ENCODE results near the gene DNMT1. TPM values are rescaled to one million over a fixed set of nuclear protein-coding genes. Genes with fewer than 3 reads are reported as not detected.

The DNMT1 gene
- total RNA-seq, 1 experiment from 2014 or later, result 117 TPM

DNA sequence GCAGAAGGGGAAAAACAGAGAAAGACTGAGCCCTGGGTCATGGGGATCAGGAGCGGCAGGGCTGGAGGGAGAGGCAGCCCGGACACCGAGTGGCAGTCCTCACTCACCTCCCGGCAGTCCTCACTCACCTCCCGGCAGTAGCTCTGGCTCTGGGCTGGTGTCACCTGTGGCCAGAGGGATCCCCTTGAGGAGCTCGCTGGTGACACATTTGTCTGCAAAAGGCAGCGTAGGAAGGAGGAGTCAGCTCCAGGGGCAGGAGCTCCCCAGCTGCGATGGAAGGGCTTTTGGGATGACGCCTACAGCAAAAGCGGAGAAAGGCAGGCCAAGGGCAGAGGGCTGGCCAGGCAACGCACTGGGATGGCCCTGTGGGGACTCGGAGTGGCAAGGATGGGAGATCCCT is 75.8 kb downstream of the DNMT1 start:
- peaks cover 8% of the 10 kb centered on the region; the same call in 1 of the 2 replicates for H3K4me1 ChIP-seq (replicated peaks; ENCODE audit: insufficient read depth)
- H3K4me2 ChIP-seq, result peak overlapping the region; percentile 78
- peaks cover 21% of the 10 kb centered on the region; the same call in 1 of the 2 replicates for H3K36me3 ChIP-seq (ENCODE audit: low read depth)
- intact Hi-C loops (cut with micrococcal nuclease; ENCODE audit: unreplicated experiment), result loop anchor here (5.0 kb wide), 1 partner anchor 133 kb away; the partner anchor contains the start of gene MRPL4
- ChIA-PET POLR2A (ENCODE audit: unreplicated experiment) (no interaction called here), CTCF (interaction anchor here (0.6 kb wide), 1 partner anchor 131 kb away, joined by 3 read pairs; no protein-coding TSS in a partner anchor)
- H3K4me3 ChIP-seq, result peak overlapping the region; percentile 65
- peaks cover 63% of the 10 kb centered on the region for H3F3A ChIP-seq (ENCODE audit: insufficient read depth, low read depth)
- H3K9me3 ChIP-seq (ENCODE audit: insufficient read depth, low read depth), result no peaks in the 10 kb centered on the region
- peak overlapping the region; percentile 74 for H2AFZ ChIP-seq
- no peaks in the 10 kb centered on the region for H3K9me2 ChIP-seq (ENCODE audit: insufficient read depth)
- no peak overlapping the region for H3K27ac ChIP-seq
- no peaks in the 10 kb centered on the region for H3K27me3 ChIP-seq (ENCODE audit: insufficient read depth, low read depth)
- peak in 1 of 2 experiments; percentile 58 for DNase-seq
- no TSS peak for BruUV-seq (replicated peaks)
- no peak for TF ChIP-seq EZH2 (IDR thresholded peaks at IDR 0.05; ENCODE audit: low read depth)
- TF ChIP-seq, protein P1, sequence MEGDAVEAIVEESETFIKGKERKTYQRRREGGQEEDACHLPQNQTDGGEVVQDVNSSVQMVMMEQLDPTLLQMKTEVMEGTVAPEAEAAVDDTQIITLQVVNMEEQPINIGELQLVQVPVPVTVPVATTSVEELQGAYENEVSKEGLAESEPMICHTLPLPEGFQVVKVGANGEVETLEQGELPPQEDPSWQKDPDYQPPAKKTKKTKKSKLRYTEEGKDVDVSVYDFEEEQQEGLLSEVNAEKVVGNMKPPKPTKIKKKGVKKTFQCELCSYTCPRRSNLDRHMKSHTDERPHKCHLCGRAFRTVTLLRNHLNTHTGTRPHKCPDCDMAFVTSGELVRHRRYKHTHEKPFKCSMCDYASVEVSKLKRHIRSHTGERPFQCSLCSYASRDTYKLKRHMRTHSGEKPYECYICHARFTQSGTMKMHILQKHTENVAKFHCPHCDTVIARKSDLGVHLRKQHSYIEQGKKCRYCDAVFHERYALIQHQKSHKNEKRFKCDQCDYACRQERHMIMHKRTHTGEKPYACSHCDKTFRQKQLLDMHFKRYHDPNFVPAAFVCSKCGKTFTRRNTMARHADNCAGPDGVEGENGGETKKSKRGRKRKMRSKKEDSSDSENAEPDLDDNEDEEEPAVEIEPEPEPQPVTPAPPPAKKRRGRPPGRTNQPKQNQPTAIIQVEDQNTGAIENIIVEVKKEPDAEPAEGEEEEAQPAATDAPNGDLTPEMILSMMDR (conservative IDR thresholded peaks at IDR 0.05), result no peak
- peaks cover 48% of the 10 kb centered on the region for H4K20me1 ChIP-seq (ENCODE audit: insufficient read depth)
- peaks cover 26% of the 10 kb centered on the region for H3K79me2 ChIP-seq (ENCODE audit: low read depth)

DNA sequence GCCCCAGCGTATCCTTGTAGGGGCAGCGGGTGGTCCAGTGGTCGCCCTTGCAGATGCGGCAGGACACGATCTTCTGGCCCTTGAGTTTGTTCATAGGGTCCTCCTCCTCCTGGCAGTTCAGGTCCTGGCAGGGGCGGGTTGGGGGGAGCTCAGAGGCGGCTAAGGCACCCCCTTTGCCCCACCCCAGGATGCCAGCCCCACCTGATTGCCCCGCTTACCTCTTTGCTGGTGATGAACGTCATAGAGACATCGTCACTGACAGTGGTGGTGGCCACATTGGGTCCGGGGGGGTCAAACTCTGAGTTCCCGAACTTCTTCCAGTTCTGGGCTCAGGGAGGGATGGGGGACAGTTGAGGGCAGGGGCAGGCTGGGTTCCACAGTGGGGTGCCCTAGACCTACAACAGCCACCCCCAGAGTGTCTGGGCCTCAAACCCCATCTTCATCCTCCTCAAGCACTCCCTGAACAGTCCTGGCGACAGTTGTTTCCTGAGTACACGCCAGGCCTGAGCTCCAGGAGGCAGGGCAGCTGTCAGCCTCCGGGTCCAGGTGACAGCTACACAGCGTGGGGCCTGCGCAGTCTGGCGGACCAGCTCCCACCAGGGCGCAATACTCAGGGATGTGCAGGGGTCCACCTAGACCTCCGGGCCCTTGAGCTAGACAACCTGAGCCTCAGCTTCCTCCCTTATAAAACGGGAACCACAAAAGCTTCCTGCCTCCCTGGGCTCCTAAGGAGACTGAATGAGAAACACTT is 77.7 kb downstream of the DNMT1 start:
- Histone ChIP-seq H3K9me2 (ENCODE audit: insufficient read depth) (no peaks in the 10 kb centered on the region), H3F3A (ENCODE audit: insufficient read depth, low read depth) (peaks cover 75% of the 10 kb centered on the region), H3K9me3 (ENCODE audit: insufficient read depth, low read depth) (no peaks in the 10 kb centered on the region), H3K4me2 (no peak overlapping the region), H3K27me3 (ENCODE audit: insufficient read depth, low read depth) (no peaks in the 10 kb centered on the region), H3K27ac (no peak overlapping the region), H3K4me3 (no peak overlapping the region), H3K36me3 (ENCODE audit: low read depth) (peaks cover 21% of the 10 kb centered on the region; the same call in 1 of the 2 replicates), H3K79me2 (ENCODE audit: low read depth) (peaks cover 26% of the 10 kb centered on the region), H2AFZ (no peak overlapping the region), H3K4me1 (replicated peaks; ENCODE audit: insufficient read depth) (peaks cover 8% of the 10 kb centered on the region; the same call in 1 of the 2 replicates), H4K20me1 (ENCODE audit: insufficient read depth) (peaks cover 66% of the 10 kb centered on the region)
- no peak for DNase-seq
- ChIA-PET POLR2A (ENCODE audit: unreplicated experiment) (interaction anchor here (0.6 to 0.7 kb wide), 2 partner anchors 226 to 409 kb away, joined by 4 to 6 read pairs; no protein-coding TSS in a partner anchor), CTCF (no interaction called here)
- BruUV-seq (replicated peaks), result TSS peak; percentile 4
- intact Hi-C loops (cut with micrococcal nuclease; ENCODE audit: unreplicated experiment), result loop anchor here (5.0 kb wide), 1 partner anchor 135 kb away; the partner anchor contains the start of gene MRPL4
- no peak for TF ChIP-seq EZH2 (IDR thresholded peaks at IDR 0.05; ENCODE audit: low read depth)
- TF ChIP-seq, protein P1 (conservative IDR thresholded peaks at IDR 0.05), result no peak

DNA sequence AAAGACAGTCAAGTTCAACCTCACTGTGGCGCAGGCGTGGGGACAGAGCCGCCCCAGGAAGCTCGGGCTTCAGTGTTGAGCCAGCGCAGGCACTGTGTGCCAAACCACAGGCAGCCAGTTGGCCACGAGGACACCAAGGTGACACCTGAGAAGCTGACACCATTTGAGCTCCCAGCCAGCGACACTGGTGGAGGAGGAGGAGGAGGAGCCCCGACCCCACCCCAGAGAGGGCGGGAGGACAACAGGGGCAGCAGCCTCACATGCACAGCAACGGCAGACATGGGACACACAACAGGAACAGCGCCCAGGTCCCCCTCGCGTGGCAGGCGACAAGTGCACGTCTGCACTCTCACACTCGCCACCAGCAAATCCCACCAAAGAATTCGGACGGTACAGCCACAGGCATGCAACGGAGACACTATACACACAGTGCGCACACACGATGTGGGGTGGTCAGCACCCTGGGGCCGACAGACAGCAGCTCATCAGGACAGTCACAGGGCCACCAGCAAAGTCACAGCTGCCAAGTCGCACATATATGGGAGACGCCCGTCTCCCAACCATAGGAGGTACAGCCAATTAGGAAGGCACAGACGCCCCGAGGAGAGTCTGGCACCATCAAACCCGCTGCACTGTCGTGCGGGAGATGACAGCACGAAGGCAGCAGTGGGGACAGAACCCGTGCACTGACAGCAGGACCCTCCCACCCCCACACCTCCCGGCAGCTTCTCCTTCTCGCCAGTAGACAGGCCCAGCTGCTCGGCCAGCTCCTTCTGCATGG is 78.5 kb downstream of the DNMT1 start:
- no peak overlapping the region for H3K4me3 ChIP-seq
- peaks cover 21% of the 10 kb centered on the region for H3K36me3 ChIP-seq (ENCODE audit: low read depth)
- ChIA-PET CTCF (no interaction called here), POLR2A (ENCODE audit: unreplicated experiment) (no interaction called here)
- peaks cover 8% of the 10 kb centered on the region; the same call in 1 of the 2 replicates for H3K4me1 ChIP-seq (replicated peaks; ENCODE audit: insufficient read depth)
- DNase-seq, result peak in 1 of 2 experiments; percentile 25
- H2AFZ ChIP-seq, result no peak overlapping the region
- H3K9me3 ChIP-seq (ENCODE audit: insufficient read depth, low read depth), result no peaks in the 10 kb centered on the region
- no peak overlapping the region for H3K4me2 ChIP-seq
- no peaks in the 10 kb centered on the region for H3K27me3 ChIP-seq (ENCODE audit: insufficient read depth, low read depth)
- H3F3A ChIP-seq (ENCODE audit: insufficient read depth, low read depth), result peaks cover 75% of the 10 kb centered on the region
- intact Hi-C loops (cut with micrococcal nuclease; ENCODE audit: unreplicated experiment), result loop anchor here (5.0 kb wide), 1 partner anchor 136 kb away; the partner anchor contains the start of gene MRPL4
- H3K79me2 ChIP-seq (ENCODE audit: low read depth), result peaks cover 26% of the 10 kb centered on the region
- no peaks in the 10 kb centered on the region for H3K9me2 ChIP-seq (ENCODE audit: insufficient read depth)
- H4K20me1 ChIP-seq (ENCODE audit: insufficient read depth), result peaks cover 74% of the 10 kb centered on the region
- BruUV-seq (replicated peaks), result no TSS peak
- H3K27ac ChIP-seq, result no peak overlapping the region
- TF ChIP-seq, protein P1 (conservative IDR thresholded peaks at IDR 0.05), result no peak
- TF ChIP-seq EZH2 (IDR thresholded peaks at IDR 0.05; ENCODE audit: low read depth), result no peak
